HepG2 (cell line): ENCODE results near the gene CTU2. TPM values are rescaled to one million over a fixed set of nuclear protein-coding genes. Genes with fewer than 3 reads are reported as not detected.

ENCODE experiments used
- AHR ChIP-seq: IDR thresholded peaks from 2 replicates; pipeline ENCODE4 v1.6.1; 2018; ENCODE audit warnings: missing genetic modification reagents, missing compliant biosample characterization
- BRCA1 ChIP-seq: sonication (generic); formaldehyde crosslinking; IDR thresholded peaks from 2 replicates; pipeline ENCODE4 v1.4.0; 2020; ENCODE audit warnings: missing genetic modification reagents
- CENPX ChIP-seq: sonication (generic); formaldehyde crosslinking; IDR thresholded peaks from 2 replicates; pipeline ENCODE4 v1.9.0; 2021; ENCODE audit warnings: mild to moderate bottlenecking, missing genetic modification reagents, moderate library complexity
- CREB1 ChIP-seq, 2 experiments: fragments of 450-650 bp in 1 of 2; IDR thresholded peaks; 2 replicates each; pipeline ENCODE4 v1.6.1; 2016 to 2017; ENCODE audit warnings: control low read depth in 1 of 2, mild to moderate bottlenecking in 1 of 2, missing compliant biosample characterization in 1 of 2, missing genetic modification characterization in 1 of 2
- EEA1 ChIP-seq: sonication (generic); formaldehyde crosslinking; IDR thresholded peaks from 2 replicates; pipeline ENCODE4 v1.5.1; 2020; ENCODE audit warnings: mild to moderate bottlenecking, missing genetic modification reagents, borderline replicate concordance
- GMEB2 ChIP-seq: IDR thresholded peaks from 2 replicates; pipeline ENCODE4 v1.6.1; 2016; ENCODE audit warnings: missing biosample characterization, missing genetic modification reagents, low read depth
- LCORL ChIP-seq, 2 experiments: fragments of 450-650 bp in 1 of 2; sonication (generic) in 1 of 2; formaldehyde crosslinking in 1 of 2; IDR thresholded peaks; 2 replicates each; pipeline versions ENCODE4 v1.5.0 to v1.6.1; 2017 to 2020; ENCODE audit warnings: antibody characterized with exemption in 1 of 2, missing genetic modification reagents in 1 of 2
- PAX8 ChIP-seq: sonication (generic); formaldehyde crosslinking; IDR thresholded peaks from 2 replicates; pipeline ENCODE4 v1.8.0; 2022; ENCODE audit warnings: mild to moderate bottlenecking, missing genetic modification reagents, borderline replicate concordance
- ZBTB21 ChIP-seq: sonication (generic); formaldehyde crosslinking; IDR thresholded peaks from 2 replicates; pipeline ENCODE4 v1.4.0; 2020; ENCODE audit warnings: missing genetic modification reagents
- ZNF12 ChIP-seq: sonication (generic); formaldehyde crosslinking; IDR thresholded peaks from 2 replicates; pipeline ENCODE4 v1.5.0; 2020; ENCODE audit warnings: missing genetic modification reagents
- ZNF205 ChIP-seq: IDR thresholded peaks from 2 replicates; pipeline ENCODE4 v1.6.1; 2018; ENCODE audit warnings: missing biosample characterization, missing genetic modification reagents
- ZNF235 ChIP-seq: sonication (generic); formaldehyde crosslinking; IDR thresholded peaks from 2 replicates; pipeline ENCODE4 v1.8.1; 2023; ENCODE audit warnings: mild to moderate bottlenecking, missing genetic modification reagents, borderline replicate concordance
- ZNF276 ChIP-seq: sonication (generic); formaldehyde crosslinking; IDR thresholded peaks from 2 replicates; pipeline ENCODE4 v1.4.0; 2020; ENCODE audit warnings: mild to moderate bottlenecking, low read depth, missing genetic modification reagents
- ZNF33B ChIP-seq: sonication (generic); formaldehyde crosslinking; IDR thresholded peaks from 2 replicates; pipeline ENCODE4 v1.5.1; 2020; ENCODE audit warnings: mild to moderate bottlenecking, missing genetic modification reagents
- ZNF549 ChIP-seq: sonication (generic); formaldehyde crosslinking; IDR thresholded peaks from 2 replicates; pipeline ENCODE4 v1.5.0; 2020; ENCODE audit warnings: missing genetic modification reagents
- ZNF703 ChIP-seq: sonication (generic); formaldehyde crosslinking; IDR thresholded peaks from 2 replicates; pipeline ENCODE4 v1.5.1; 2020; ENCODE audit warnings: missing genetic modification reagents, mild to moderate bottlenecking, moderate library complexity, borderline replicate concordance
- ZNF724P ChIP-seq: sonication (generic); formaldehyde crosslinking; IDR thresholded peaks from 2 replicates; pipeline ENCODE4 v1.8.0; 2022; ENCODE audit warnings: missing genetic modification reagents, borderline replicate concordance
- ZNF747 ChIP-seq: sonication (generic); formaldehyde crosslinking; IDR thresholded peaks from 2 replicates; pipeline ENCODE4 v1.8.1; 2023; ENCODE audit warnings: missing genetic modification reagents, mild to moderate bottlenecking, borderline replicate concordance
- ZNF766 ChIP-seq: sonication (generic); formaldehyde crosslinking; IDR thresholded peaks from 2 replicates; pipeline ENCODE4 v1.5.0; 2020; ENCODE audit warnings: missing genetic modification reagents, borderline replicate concordance
- ZNF883 ChIP-seq: sonication (generic); formaldehyde crosslinking; IDR thresholded peaks from 2 replicates; pipeline ENCODE4 v1.5.1; 2020; ENCODE audit warnings: mild to moderate bottlenecking, missing genetic modification reagents; ENCODE audit errors: not compliant biosample characterization
- ZSCAN21 ChIP-seq: sonication (generic); formaldehyde crosslinking; IDR thresholded peaks from 2 replicates; pipeline ENCODE4 v1.8.0; 2022; ENCODE audit warnings: mild to moderate bottlenecking, missing genetic modification reagents, moderate library complexity, borderline replicate concordance
- ZSCAN30 ChIP-seq: sonication (generic); formaldehyde crosslinking; IDR thresholded peaks from 2 replicates; pipeline ENCODE4 v1.5.0; 2020; ENCODE audit warnings: mild to moderate bottlenecking, missing genetic modification reagents
- polyA plus RNA-seq, 8 experiments: library from polyadenylated mRNA; depleted of rRNA in 3 of 8; stranded (reverse) in 7 of 8; unstranded in 1 of 8; fragments of >200 nt; fragmentation: Illumina TruSeq in 4 of 8; extraction: Trizol in 4 of 8; gene quantifications; 2 replicates each; pipeline versions ENCODE4 v1.2.1 to v1.2.3, GENCODE V29; 2011 to 2016; ENCODE audit warnings: low read depth in 4 of 8, missing spikeins in 1 of 8, mixed read lengths in 1 of 8; ENCODE audit not compliant: insufficient read depth in 1 of 8
- total RNA-seq, 5 experiments: library from RNA; depleted of rRNA; stranded (reverse); fragments of >200 nt; fragmentation: Illumina TruSeq; extraction: Trizol; gene quantifications; 2 replicates each; pipeline ENCODE4 v1.2.3, GENCODE V29; 2016; ENCODE audit warnings: low read depth in 1 of 5
- TF ChIP-seq, protein P1 (sequence below): sonication (generic); formaldehyde crosslinking; IDR thresholded peaks from 2 replicates; pipeline ENCODE4 v1.5.0; 2020; ENCODE audit warnings: mild to moderate bottlenecking, missing genetic modification reagents

Gene CTU2
- total and polyA plus RNA-seq, 2 of the 13 experiments (the other 11 are each of a cell fraction or from before 2014, with no cell fraction given): 13.3 to 21.9 TPM

DNA sequence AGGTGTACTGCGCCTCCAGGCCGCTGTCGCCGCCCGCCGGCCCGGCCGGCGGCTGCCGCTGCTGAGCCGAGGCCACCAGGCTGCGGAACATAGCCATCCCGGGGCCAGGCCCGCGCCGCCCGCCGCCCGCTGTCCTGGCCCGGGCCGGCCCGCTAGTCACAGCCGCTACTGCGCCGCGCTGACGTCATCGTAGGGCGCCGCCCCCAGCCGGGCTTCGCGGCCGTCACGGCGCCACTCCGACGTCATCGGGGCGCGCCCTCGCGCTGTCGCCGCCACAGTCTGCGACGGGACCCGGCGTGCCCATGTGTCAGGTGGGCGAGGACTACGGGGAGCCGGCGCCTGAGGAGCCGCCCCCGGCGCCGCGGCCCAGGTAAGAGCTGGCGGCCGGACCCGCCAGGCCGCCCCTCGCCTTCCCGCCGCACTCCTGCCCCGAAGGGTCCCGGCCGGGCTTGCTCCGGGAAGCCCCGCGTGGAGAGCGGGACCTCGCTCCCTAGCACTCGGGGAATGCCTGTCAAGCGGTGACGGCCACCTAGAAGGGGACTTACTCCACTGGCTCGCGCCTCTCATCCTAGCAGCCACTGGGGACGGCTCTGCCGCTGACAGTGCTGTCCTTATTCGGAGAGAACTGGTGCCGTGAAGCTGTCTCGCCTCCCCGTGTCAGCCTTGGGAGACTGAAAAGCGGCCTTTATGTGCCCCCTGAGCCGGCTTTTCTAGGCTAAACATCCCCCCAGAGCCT is at the start of gene CTU2, which contains the start of gene RNF166 (continued):
- TF ChIP-seq ZNF766 (CRISPR knock-in tag) (peak; percentile 90), CENPX (CRISPR knock-in tag) (no peak), ZNF549 (CRISPR knock-in tag) (no peak), BRCA1 (CRISPR knock-in tag) (peak; percentile 83; the same call in 1 of the 2 replicates), ZNF235 (peak; percentile 86; the same call in 1 of the 2 replicates), ZNF205 (CRISPR knock-in tag) (peak; percentile 29; the same call in 1 of the 2 replicates), ZNF276 (CRISPR knock-in tag) (peak; percentile 47; the same call in 1 of the 2 replicates), ZSCAN21 (CRISPR knock-in tag) (peak; percentile 78), ZSCAN30 (no peak), LCORL (IDR thresholded peaks at IDR 0.05) (no peak), LCORL (CRISPR knock-in tag; IDR thresholded peaks at IDR 0.05) (0 out of 2 replicates have a peak, but pooled peaks have one; percentile 32), EEA1 (peak; percentile 54; the same call in 1 of the 2 replicates), PAX8 (peak; percentile 77; the same call in 1 of the 2 replicates), ZNF883 (peak; percentile 93), CREB1 (IDR thresholded peaks at IDR 0.05) (peak; percentile 99), CREB1 (CRISPR knock-in tag; IDR thresholded peaks at IDR 0.05) (peak; percentile 92), ZNF724P (peak; percentile 85; the same call in 1 of the 2 replicates), ZNF12 (peak; percentile 40; the same call in 1 of the 2 replicates), ZNF33B (CRISPR knock-in tag) (peak; percentile 43; the same call in 1 of the 2 replicates), AHR (peak; percentile 57; the same call in 1 of the 2 replicates), GMEB2 (CRISPR knock-in tag) (peak; percentile 87), ZNF703 (CRISPR knock-in tag) (no peak), ZNF747 (no peak), ZBTB21 (CRISPR knock-in tag) (peak; percentile 94)
- TF ChIP-seq, protein P1, sequence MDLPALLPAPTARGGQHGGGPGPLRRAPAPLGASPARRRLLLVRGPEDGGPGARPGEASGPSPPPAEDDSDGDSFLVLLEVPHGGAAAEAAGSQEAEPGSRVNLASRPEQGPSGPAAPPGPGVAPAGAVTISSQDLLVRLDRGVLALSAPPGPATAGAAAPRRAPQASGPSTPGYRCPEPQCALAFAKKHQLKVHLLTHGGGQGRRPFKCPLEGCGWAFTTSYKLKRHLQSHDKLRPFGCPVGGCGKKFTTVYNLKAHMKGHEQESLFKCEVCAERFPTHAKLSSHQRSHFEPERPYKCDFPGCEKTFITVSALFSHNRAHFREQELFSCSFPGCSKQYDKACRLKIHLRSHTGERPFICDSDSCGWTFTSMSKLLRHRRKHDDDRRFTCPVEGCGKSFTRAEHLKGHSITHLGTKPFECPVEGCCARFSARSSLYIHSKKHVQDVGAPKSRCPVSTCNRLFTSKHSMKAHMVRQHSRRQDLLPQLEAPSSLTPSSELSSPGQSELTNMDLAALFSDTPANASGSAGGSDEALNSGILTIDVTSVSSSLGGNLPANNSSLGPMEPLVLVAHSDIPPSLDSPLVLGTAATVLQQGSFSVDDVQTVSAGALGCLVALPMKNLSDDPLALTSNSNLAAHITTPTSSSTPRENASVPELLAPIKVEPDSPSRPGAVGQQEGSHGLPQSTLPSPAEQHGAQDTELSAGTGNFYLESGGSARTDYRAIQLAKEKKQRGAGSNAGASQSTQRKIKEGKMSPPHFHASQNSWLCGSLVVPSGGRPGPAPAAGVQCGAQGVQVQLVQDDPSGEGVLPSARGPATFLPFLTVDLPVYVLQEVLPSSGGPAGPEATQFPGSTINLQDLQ (CRISPR knock-in tag): peak; percentile 74; the same call in 1 of the 2 replicates
